Nephron (organoid): ENCODE measurements around the gene MGMT.

Experiments used
- H3K27ac Mint-ChIP-seq, 3 experiments: 2 replicates each; pipeline ENCODE4 v1.8.0; 2020; ENCODE audit warnings: mixed read lengths in 3 of 3, mild to moderate bottlenecking in 2 of 3, moderate library complexity in 1 of 3
- H3K27me3 Mint-ChIP-seq: 2 replicates; pipeline ENCODE4 v1.8.0; 2021; ENCODE audit warnings: low read depth, mild to moderate bottlenecking, moderate library complexity, mixed read lengths
- H3K36me3 Mint-ChIP-seq: 2 replicates; pipeline ENCODE4 v1.8.0; 2020; ENCODE audit warnings: low read depth, mixed read lengths
- H3K4me1 Mint-ChIP-seq: 2 replicates; pipeline ENCODE4 v1.8.0; 2020; ENCODE audit warnings: mixed read lengths
- H3K4me3 Mint-ChIP-seq, 3 experiments: 2 replicates each; pipeline ENCODE4 v1.8.0; 2020; ENCODE audit warnings: mild to moderate bottlenecking in 3 of 3, mixed read lengths in 3 of 3, moderate library complexity in 2 of 3
- H3K9me3 Mint-ChIP-seq: 2 replicates; pipeline ENCODE4 v1.8.0; 2020; ENCODE audit warnings: mixed read lengths
- CTCF ChIP-seq, 3 experiments: fragments of 200-600 bp; sonication (generic); IDR thresholded peaks; one replicate each; pipeline ENCODE4 v1.5.0; 2021; ENCODE audit warnings: antibody characterized with exemption in 3 of 3; ENCODE audit not compliant: unreplicated experiment in 3 of 3

The MGMT gene

GRCh38 chr10:129440722-129441316 is 26.2 kb upstream of the MGMT start:
- no peak overlapping the region for H3K27ac Mint-ChIP-seq
- no peaks in the 10 kb centered on the region for H3K4me1 Mint-ChIP-seq
- H3K36me3 Mint-ChIP-seq = no peaks in the 10 kb centered on the region
- H3K27me3 Mint-ChIP-seq = peaks cover 44% of the 10 kb centered on the region
- H3K9me3 Mint-ChIP-seq = peaks cover 6% of the 10 kb centered on the region
- H3K4me3 Mint-ChIP-seq = no peak overlapping the region
- TF ChIP-seq CTCF (IDR thresholded peaks at IDR 0.05; ENCODE audit: unreplicated experiment in 3 of 3) = no peak

- no peak for TF ChIP-seq CTCF (IDR thresholded peaks at IDR 0.05; ENCODE audit: unreplicated experiment in 3 of 3)
- Mint-ChIP-seq H3K36me3 (no peaks in the 10 kb centered on the region), H3K9me3 (peaks cover 3% of the 10 kb centered on the region), H3K4me1 (no peaks in the 10 kb centered on the region), H3K4me3 (no peak overlapping the region), H3K27me3 (peaks cover 44% of the 10 kb centered on the region), H3K27ac (no peak overlapping the region)
Observed at GRCh38 chr10:129441372-129442009, 25.6 kb upstream of the MGMT start.

GRCh38 chr10:129442866-129443265 is 24.2 kb upstream of the MGMT start:
- Mint-ChIP-seq H3K27me3 (peaks cover 33% of the 10 kb centered on the region), H3K27ac (no peak overlapping the region), H3K9me3 (peaks cover 2% of the 10 kb centered on the region), H3K4me1 (no peaks in the 10 kb centered on the region), H3K4me3 (no peak overlapping the region), H3K36me3 (no peaks in the 10 kb centered on the region)
- no peak for TF ChIP-seq CTCF (IDR thresholded peaks at IDR 0.05; ENCODE audit: unreplicated experiment in 3 of 3)

- H3K4me3 Mint-ChIP-seq = no peak overlapping the region
- TF ChIP-seq CTCF (IDR thresholded peaks at IDR 0.05; ENCODE audit: unreplicated experiment in 3 of 3) = no peak
- peaks cover 31% of the 10 kb centered on the region for H3K27me3 Mint-ChIP-seq
- no peaks in the 10 kb centered on the region for H3K9me3 Mint-ChIP-seq
- no peaks in the 10 kb centered on the region for H3K4me1 Mint-ChIP-seq
- no peaks in the 10 kb centered on the region for H3K36me3 Mint-ChIP-seq
- H3K27ac Mint-ChIP-seq = no peak overlapping the region
Observed at GRCh38 chr10:129444359-129444758, 22.7 kb upstream of the MGMT start.

GRCh38 chr10:129445436-129446182 is 21.4 kb upstream of the MGMT start:
- Mint-ChIP-seq H3K27ac (no peak overlapping the region), H3K36me3 (no peaks in the 10 kb centered on the region), H3K9me3 (no peaks in the 10 kb centered on the region), H3K27me3 (peaks cover 21% of the 10 kb centered on the region), H3K4me3 (no peak overlapping the region), H3K4me1 (no peaks in the 10 kb centered on the region)
- no peak for TF ChIP-seq CTCF (IDR thresholded peaks at IDR 0.05; ENCODE audit: unreplicated experiment in 3 of 3)
